HG03469 (cell line): Measurements from ENCODE around the gene ARF4.
"Not testable (repeated sequence)": the region's sequence is repeated elsewhere in the genome, so short reads cannot be mapped to it uniquely, and the experiment has no call there.

Experiments used
- ATAC-seq: cut with Tn5 transposase; IDR thresholded peaks from one replicate; pipeline ENCODE4 v1.9.1; 2021; ENCODE audit warnings: mild to moderate bottlenecking, moderate library complexity, moderate number of reproducible peaks; ENCODE audit not compliant: unreplicated experiment

The ARF4 gene

GRCh38 chr3:57597127-57597923 is at the start of gene ARF4:
Gene ARF4, minus strand, starts transcription at chr3:57597344. Its CDS starts 204 bp downstream, at chr3:57597140.
- ATAC-seq = peak; percentile 89

GRCh38 chr3:57646723-57647122 is 49.6 kb upstream of the ARF4 start:
- no peak for ATAC-seq

GRCh38 chr3:57644740-57645139 is 47.6 kb upstream of the ARF4 start:
- no peak for ATAC-seq

- ATAC-seq = no peak
Measured at GRCh38 chr3:57637391-57637790, 40.2 kb upstream of the ARF4 start.

- not testable (repeated sequence) for ATAC-seq
Measured at GRCh38 chr3:57634259-57634658, 37.1 kb upstream of the ARF4 start.

GRCh38 chr3:57627976-57628375 is 30.8 kb upstream of the ARF4 start:
- no peak for ATAC-seq

GRCh38 chr3:57624801-57625200 is 27.7 kb upstream of the ARF4 start:
- ATAC-seq = no peak

- no peak for ATAC-seq
Measured at GRCh38 chr3:57622362-57622761, 25.2 kb upstream of the ARF4 start.

- ATAC-seq = no peak
Measured at GRCh38 chr3:57617739-57618138, 20.6 kb upstream of the ARF4 start.

- ATAC-seq = no peak
Measured at GRCh38 chr3:57616233-57616632, 19.1 kb upstream of the ARF4 start.

- ATAC-seq = not testable (repeated sequence)
Measured at GRCh38 chr3:57611870-57612269, 14.7 kb upstream of the ARF4 start.

GRCh38 chr3:57605683-57606082 is 8.5 kb upstream of the ARF4 start:
- no peak for ATAC-seq

GRCh38 chr3:57604971-57605370 is 7.8 kb upstream of the ARF4 start:
- no peak for ATAC-seq

GRCh38 chr3:57600195-57600594 is 3.1 kb upstream of the ARF4 start:
- no peak for ATAC-seq

- ATAC-seq = no peak
Measured at GRCh38 chr3:57598765-57599360, 1.7 kb upstream of the ARF4 start.

- ATAC-seq = no peak
Measured at GRCh38 chr3:57596495-57597126, 533 bp downstream of the ARF4 start.

- ATAC-seq = no peak
Measured at GRCh38 chr3:57594576-57594975, 2.6 kb downstream of the ARF4 start.

GRCh38 chr3:57594144-57594543 is 3.0 kb downstream of the ARF4 start:
- no peak for ATAC-seq

GRCh38 chr3:57592306-57592705 is 4.8 kb downstream of the ARF4 start:
- ATAC-seq = no peak

- no peak for ATAC-seq
Measured at GRCh38 chr3:57587905-57588304, 9.2 kb downstream of the ARF4 start.

GRCh38 chr3:57586778-57587177 is 10.4 kb downstream of the ARF4 start:
- ATAC-seq = no peak

GRCh38 chr3:57583544-57583943 is 13.6 kb downstream of the ARF4 start:
- ATAC-seq = no peak
